SK-N-SH (cell line): ENCODE measurements around the gene GPRASP1. TPM values are rescaled to one million over a fixed set of nuclear protein-coding genes. Genes with fewer than 3 reads are reported as not detected.
A peak's percentile ranks its signal among the peaks of the same experiment; 100 is the strongest.

Experiments used
- CTCF ChIA-PET: fragments of 300-600, 350-600 bp; formaldehyde crosslinking; extraction: SDS; loops from one replicate; lab custom pipeline; 2021; lab: Yijun Ruan, JAX
- POLR2A ChIA-PET: fragments of 350-600 bp; sonication (Branson Sonifier 250); formaldehyde crosslinking; extraction: SDS; loops from one replicate; lab custom pipeline; 2020; ENCODE audit warnings: antibody characterized with exemption, inconsistent platforms; lab: Yijun Ruan, JAX
- DNase-seq: peaks from one replicate; pipeline ENCODE4 v3.0.0; 2012
- H2AFZ ChIP-seq: fragments of 200-600 bp; sonication (generic); 2 replicates; pipeline ENCODE4 v1.8.1; 2016; ENCODE audit warnings: antibody characterized with exemption, mild to moderate bottlenecking, low read depth
- H3F3A ChIP-seq: fragments of 200-600 bp; sonication (generic); replicated peaks from 2 replicates; pipeline ENCODE3; 2016; ENCODE audit warnings: antibody characterized with exemption, mild to moderate bottlenecking; ENCODE audit not compliant: insufficient read depth
- H3K27ac ChIP-seq, 2 experiments: fragments of 200-500 bp in 1 of 2; fragments of 200-600 bp in 1 of 2; sonication (Bioruptor generic) in 1 of 2; sonication (generic), shearing (Covaris generic) in 1 of 2; 2 replicates each; pipeline versions ENCODE4 v1.5.1 to v1.6.1; 2014 to 2016; ENCODE audit warnings: low read depth in 2 of 2, inconsistent platforms in 1 of 2, low read length in 1 of 2, mild to moderate bottlenecking in 1 of 2, mixed read lengths in 1 of 2
- H3K27me3 ChIP-seq: fragments of 200-600 bp; sonication (generic), shearing (Covaris generic); 2 replicates; pipeline ENCODE4 v1.6.1; 2016; ENCODE audit warnings: mixed run types; ENCODE audit not compliant: insufficient read depth
- H3K36me3 ChIP-seq, 2 experiments: fragments of 200-500 bp in 1 of 2; fragments of 200-600 bp in 1 of 2; sonication (Bioruptor generic) in 1 of 2; sonication (generic) in 1 of 2; replicated peaks in 1 of 2; 2 replicates each; pipeline versions ENCODE3 to v1.5.1; 2014 to 2016; ENCODE audit warnings: low read length in 1 of 2, mild to moderate bottlenecking in 1 of 2; ENCODE audit not compliant: insufficient read depth in 2 of 2, control insufficient read depth in 1 of 2
- H3K4me1 ChIP-seq, 2 experiments: fragments of 200-500 bp in 1 of 2; fragments of 200-600 bp in 1 of 2; sonication (Bioruptor generic) in 1 of 2; sonication (generic), shearing (Covaris generic) in 1 of 2; 2 replicates each; pipeline versions ENCODE4 v1.5.1 to v1.6.1; 2014 to 2016; ENCODE audit warnings: low read depth in 1 of 2, low read length in 1 of 2, mixed run types in 1 of 2; ENCODE audit not compliant: insufficient read depth in 2 of 2, control insufficient read depth in 1 of 2
- H3K4me2 ChIP-seq: fragments of 200-600 bp; sonication (generic), shearing (Covaris generic); 2 replicates; pipeline ENCODE4 v1.6.1; 2017; ENCODE audit warnings: mixed run types
- H3K4me3 ChIP-seq, 2 experiments: fragments of 200-500 bp in 1 of 2; fragments of 200-600 bp in 1 of 2; sonication (Bioruptor generic) in 1 of 2; sonication (generic), shearing (Covaris generic) in 1 of 2; 2 replicates each; pipeline versions ENCODE4 v1.5.1 to v1.8.1; 2014 to 2016; ENCODE audit warnings: low read depth in 2 of 2, inconsistent platforms in 1 of 2, low read length in 1 of 2, mild to moderate bottlenecking in 1 of 2, mixed read lengths in 1 of 2, moderate library complexity in 1 of 2
- H3K79me2 ChIP-seq: fragments of 200-600 bp; sonication (generic); 2 replicates; pipeline ENCODE4 v1.8.1; 2017; ENCODE audit warnings: mild to moderate bottlenecking; ENCODE audit not compliant: insufficient read depth
- H3K9ac ChIP-seq: fragments of 200-600 bp; sonication (generic); 2 replicates; pipeline ENCODE4 v1.6.1; 2017; ENCODE audit warnings: mixed run types
- H3K9me2 ChIP-seq: fragments of 200-600 bp; sonication (generic); 2 replicates; pipeline ENCODE4 v1.6.1; 2017; ENCODE audit warnings: mixed run types
- H3K9me3 ChIP-seq: fragments of 200-600 bp; sonication (generic); 2 replicates; pipeline ENCODE4 v1.6.1; 2017; ENCODE audit warnings: mixed run types, mild to moderate bottlenecking, moderate library complexity
- H4K20me1 ChIP-seq: fragments of 200-600 bp; sonication (generic); 2 replicates; pipeline ENCODE4 v1.6.1; 2017; ENCODE audit warnings: mild to moderate bottlenecking, mixed run types; ENCODE audit not compliant: insufficient read depth
- CHD2 ChIP-seq: fragments of 150-350 bp; IDR thresholded peaks from 2 replicates; pipeline ENCODE4 v1.6.1; 2018; ENCODE audit warnings: low read length; ENCODE audit not compliant: partially characterized antibody
- CTCF ChIP-seq: fragments of 200-600 bp; sonication (generic); IDR thresholded peaks from 2 replicates; pipeline ENCODE4 v1.6.1; 2017; ENCODE audit warnings: antibody characterized with exemption, mild to moderate bottlenecking, moderate library complexity
- ELF1 ChIP-seq: IDR thresholded peaks from 2 replicates; pipeline ENCODE4 v1.4.0; 2012
- EP300 ChIP-seq, 2 experiments: IDR thresholded peaks; 2 replicates each; pipeline versions ENCODE4 v1.4.0 to v1.6.1; 2012; ENCODE audit warnings: borderline replicate concordance in 1 of 2, low read depth in 1 of 2, low read length in 1 of 2
- EZH2phosphoT487 ChIP-seq: fragments of 200-600 bp; sonication (generic); IDR thresholded peaks from 2 replicates; pipeline ENCODE4 v1.6.1; 2017; ENCODE audit warnings: low read depth, mixed run types, mild to moderate bottlenecking, antibody characterized with exemption, moderate library complexity, borderline replicate concordance
- FOSL2 ChIP-seq: IDR thresholded peaks from 2 replicates; pipeline ENCODE4 v1.4.0; 2012; ENCODE audit warnings: low read depth, mild to moderate bottlenecking, moderate library complexity, borderline replicate concordance
- FOXJ3 ChIP-seq: sonication (generic); formaldehyde crosslinking; IDR thresholded peaks from 2 replicates; pipeline ENCODE4 v1.5.1; 2020; ENCODE audit warnings: mild to moderate bottlenecking, missing genetic modification reagents
- FOXM1 ChIP-seq: IDR thresholded peaks from 2 replicates; pipeline ENCODE4 v1.4.0; 2012; ENCODE audit warnings: low read depth, mild to moderate bottlenecking
- GATA2 ChIP-seq: sonication (generic); formaldehyde crosslinking; IDR thresholded peaks from 2 replicates; pipeline ENCODE4 v1.5.0; 2020; ENCODE audit warnings: mild to moderate bottlenecking, missing genetic modification reagents
- IRF3 ChIP-seq: fragments of 150-350 bp; IDR thresholded peaks from 2 replicates; pipeline ENCODE4 v1.6.1; 2016; ENCODE audit warnings: mild to moderate bottlenecking, low read depth, low read length
- JUND ChIP-seq: IDR thresholded peaks from 2 replicates; pipeline ENCODE4 v1.4.0; 2012
- MAX ChIP-seq: IDR thresholded peaks from 2 replicates; pipeline ENCODE4 v1.4.0; 2012; ENCODE audit warnings: low read depth
- MEF2A ChIP-seq: IDR thresholded peaks from 2 replicates; pipeline ENCODE4 v1.4.0; 2012; ENCODE audit warnings: low read depth, borderline replicate concordance
- NFIC ChIP-seq: IDR thresholded peaks from 2 replicates; pipeline ENCODE4 v1.4.0; 2012; ENCODE audit warnings: borderline replicate concordance
- NRF1 ChIP-seq: IDR thresholded peaks from 2 replicates; pipeline ENCODE4 v1.6.1; 2012; ENCODE audit warnings: low read depth, mild to moderate bottlenecking, low read length
- PBX3 ChIP-seq: IDR thresholded peaks from 2 replicates; pipeline ENCODE4; 2012
- POLR2AphosphoS5 ChIP-seq: IDR thresholded peaks from 2 replicates; pipeline ENCODE4 v1.6.1; 2012; ENCODE audit warnings: low read depth, low read length
- RCOR1 ChIP-seq: fragments of 150-350 bp; IDR thresholded peaks from 2 replicates; pipeline ENCODE4 v1.6.1; 2017; ENCODE audit warnings: antibody characterized with exemption, low read length
- RFX5 ChIP-seq: IDR thresholded peaks from 2 replicates; pipeline ENCODE4 v1.6.1; 2012; ENCODE audit warnings: mild to moderate bottlenecking, improper control_type of control experiment, low read length
- RXRA ChIP-seq: IDR thresholded peaks from 2 replicates; pipeline ENCODE4 v1.4.0; 2012; ENCODE audit warnings: low read depth, mild to moderate bottlenecking, borderline replicate concordance
- SIN3A ChIP-seq: IDR thresholded peaks from 2 replicates; pipeline ENCODE4 v1.6.1; 2012; ENCODE audit warnings: low read depth, mild to moderate bottlenecking, low read length, moderate library complexity, borderline replicate concordance
- SMC3 ChIP-seq: IDR thresholded peaks from 2 replicates; pipeline ENCODE4 v1.6.1; 2012; ENCODE audit warnings: low read depth, low read length, improper control_type of control experiment
- TAF1 ChIP-seq: IDR thresholded peaks from 2 replicates; pipeline ENCODE4 v1.6.1; 2012; ENCODE audit warnings: low read depth, mild to moderate bottlenecking, low read length, moderate library complexity, borderline replicate concordance
- USF1 ChIP-seq: IDR thresholded peaks from 2 replicates; pipeline ENCODE4 v1.4.0; 2012; ENCODE audit warnings: low read depth, borderline replicate concordance
- YY1 ChIP-seq: IDR thresholded peaks from 2 replicates; pipeline ENCODE4 v1.4.0; 2012; ENCODE audit warnings: low read depth, mild to moderate bottlenecking
- ZBTB33 ChIP-seq: IDR thresholded peaks from 2 replicates; pipeline ENCODE4 v1.4.0; 2012; ENCODE audit warnings: low read depth, borderline replicate concordance
- WGBS: methylation state at CpG from one replicate; pipeline ENCODE4 v1.1.6; 2017; ENCODE audit warnings: low lambda C conversion rate; 5-methylcytosine and 5-hydroxymethylcytosine counted together
- polyA plus RNA-seq, 3 experiments: library from polyadenylated mRNA; depleted of rRNA; stranded (reverse); fragments of >200 nt; gene quantifications; 2 replicates each; pipeline ENCODE4 v1.2.3, GENCODE V29; 2012

Gene GPRASP1
- polyA plus RNA-seq (2012; rRNA removed): 2.7 and 3.2 TPM in 2 replicates
- 2.6 and 2.8 TPM in 2 replicates for polyA plus RNA-seq (2012; cell fraction: cytosol; rRNA removed)
- 5.7 and 11.0 TPM in 2 replicates for polyA plus RNA-seq (2012; cell fraction: nucleus; rRNA removed)

- Histone ChIP-seq H3K9me3 (no peaks in the 10 kb centered on the region), H3K4me3 (peak within 1 kb of the TSS; percentile 55 to 61), H3K27ac (peak within 1 kb of the TSS in 1 of 2 experiments; percentile 60; a peak in 1 of 4 replicates), H3K9ac (peak within 1 kb of the TSS; percentile 56), H3K27me3 (no peaks in the 10 kb centered on the region; the same call in 1 of the 2 replicates), H3K79me2 (no peaks in the 10 kb centered on the region), H3F3A (no peaks in the 10 kb centered on the region), H3K9me2 (no peaks in the 10 kb centered on the region), H3K4me2 (peak within 1 kb of the TSS; percentile 78), H2AFZ (peak within 1 kb of the TSS; percentile 51; the same call in 1 of the 2 replicates), H3K36me3 (no peaks in the 10 kb centered on the region), H4K20me1 (no peaks in the 10 kb centered on the region), H3K4me1 (peaks cover 0 to 2% of the 10 kb centered on the region in 2 experiments; a peak in 1 of 4 replicates)
- DNase-seq: peak; percentile 72
- WGBS: 6% methylated on average over 7 of the region's 61 CpGs
- ChIA-PET CTCF (no interaction called here), POLR2A (interaction anchor here (0.7 kb wide), 1 partner anchor 94 kb away, joined by 3 read pairs; no protein-coding TSS in a partner anchor)
- TF ChIP-seq JUND: no peak
- no peak for TF ChIP-seq NFIC
- TF ChIP-seq ZBTB33: no peak
- no peak for TF ChIP-seq EP300 (IDR thresholded peaks at IDR 0.05; ENCODE audit: borderline replicate concordance in 1 of 2, low read depth in 1 of 2, low read length in 1 of 2)
- TF ChIP-seq IRF3: no peak
- TF ChIP-seq TAF1: no peak
- TF ChIP-seq SMC3: no peak
- no peak for TF ChIP-seq YY1
- peak; percentile 31; the same call in 1 of the 2 replicates for TF ChIP-seq NRF1
- TF ChIP-seq SIN3A: no peak
- no peak for TF ChIP-seq ELF1
- no peak for TF ChIP-seq RFX5
- TF ChIP-seq CTCF: no peak
- no peak for TF ChIP-seq RCOR1
- TF ChIP-seq RXRA: no peak
- TF ChIP-seq PBX3: no peak
- no peak for TF ChIP-seq USF1
- TF ChIP-seq FOXJ3 (CRISPR knock-in tag): no peak
- peak; percentile 57 for TF ChIP-seq CHD2
- TF ChIP-seq POLR2AphosphoS5: no peak
- TF ChIP-seq FOXM1: no peak
- no peak for TF ChIP-seq MEF2A
- TF ChIP-seq FOSL2: no peak
- no peak for TF ChIP-seq EZH2phosphoT487
- TF ChIP-seq MAX: peak; percentile 40; the same call in 1 of the 2 replicates
- no peak for TF ChIP-seq GATA2 (CRISPR knock-in tag)
Observed at GRCh38 chrX:102651242-102652011, at the start of gene GPRASP1. Gene GPRASP1, plus strand, starts transcription at chrX:102651483. Its CDS starts 2,431 bp downstream, at chrX:102653914.
